K562 (cell line): Measurements from ENCODE around the gene NEK1. TPM values are rescaled to one million over a fixed set of nuclear protein-coding genes. Genes with fewer than 3 reads are reported as not detected.

Source experiments
- ATAC-seq: fragments of 200-7000 bp; cut with Tn5 transposase; 3 replicates; pipeline ENCODE4 v1.9.1; 2020; ENCODE audit warnings: moderate library complexity
- BruUV-seq: library from RNA; stranded (reverse); fragments of 400-500 nt; replicated peaks from 2 replicates; lab custom pipeline; 2021; lab: Mats Ljungman, UMichigan
- CTCF ChIA-PET: fragments of 300-600 bp; formaldehyde crosslinking; extraction: SDS; loops from one replicate; lab custom pipeline; 2021; ENCODE audit warnings: low intra/inter-chr PET ratio; lab: Yijun Ruan, JAX
- POLR2A ChIA-PET: fragments of 300-600, 350-650 bp; sonication (Branson Sonifier 250); formaldehyde crosslinking; extraction: SDS; loops from one replicate; lab custom pipeline; 2021; ENCODE audit warnings: antibody characterized with exemption, inconsistent platforms; lab: Yijun Ruan, JAX
- DNase-seq, 4 experiments: peaks; one replicate each; pipeline versions ENCODE4 v3.0.0 to v3.0.0-alpha.2; 2011 to 2018; ENCODE audit warnings: low spot score in 3 of 4, mixed read lengths in 3 of 4; ENCODE audit errors: extremely low read depth in 1 of 4
- FAIRE-seq: peaks from 2 replicates; lab custom pipeline; 2011; peaks lifted over from hg19 to GRCh38; lab: Jason Lieb, UNC
- H2AFZ ChIP-seq: 2 replicates; pipeline ENCODE4 v1.6.0; 2011; ENCODE audit warnings: low read depth, low read length, control low read depth, inconsistent platforms
- H3K27ac ChIP-seq: fragments of 200-600 bp; 3 replicates; pipeline ENCODE4 v1.8.0; 2011; ENCODE audit warnings: low read depth, mild to moderate bottlenecking, control low read depth, inconsistent platforms, low read length, moderate library complexity, mixed read lengths; ENCODE audit errors: extremely low read depth
- H3K27me3 ChIP-seq, 2 experiments: fragments of 300-600 bp in 1 of 2; 2 replicates in 1 of 2; 3 replicates in 1 of 2; pipeline versions ENCODE4 v1.6.0 to v1.8.0; 2011; ENCODE audit warnings: inconsistent platforms in 2 of 2, low read length in 2 of 2, mild to moderate bottlenecking in 1 of 2, mixed read lengths in 1 of 2, moderate library complexity in 1 of 2; ENCODE audit not compliant: control insufficient read depth in 2 of 2, insufficient read depth in 2 of 2
- H3K36me3 ChIP-seq: fragments of 300-600 bp; 3 replicates; pipeline ENCODE4 v1.8.0; 2011; ENCODE audit warnings: mild to moderate bottlenecking, low read length, inconsistent platforms; ENCODE audit not compliant: control insufficient read depth, insufficient read depth
- H3K4me1 ChIP-seq, 2 experiments: fragments of 200-600 bp in 1 of 2; replicated peaks in 1 of 2; 2 replicates in 1 of 2; 3 replicates in 1 of 2; pipeline versions ENCODE4 v1.5.1 to v1.8.0; 2011; ENCODE audit warnings: inconsistent platforms in 2 of 2, low read length in 2 of 2, mild to moderate bottlenecking in 1 of 2, mixed read lengths in 1 of 2, moderate library complexity in 1 of 2; ENCODE audit not compliant: control insufficient read depth in 2 of 2, insufficient read depth in 2 of 2
- H3K4me2 ChIP-seq: 2 replicates; pipeline ENCODE4 v1.6.1; 2011; ENCODE audit warnings: low read length, control low read depth, inconsistent platforms, mixed read lengths; ENCODE audit not compliant: insufficient read depth
- H3K4me3 ChIP-seq: fragments of 200-600 bp; sonication (generic), shearing (Covaris generic); 2 replicates; pipeline ENCODE4 v1.5.1; 2016; ENCODE audit warnings: control low read depth, inconsistent platforms
- H3K79me2 ChIP-seq: fragments of 200-600 bp; 3 replicates; pipeline ENCODE4 v1.8.0; 2011; ENCODE audit warnings: low read length, inconsistent platforms; ENCODE audit not compliant: control insufficient read depth, insufficient read depth
- H3K9ac ChIP-seq, 2 experiments: 2 replicates each; pipeline versions ENCODE4 v1.6.0 to v1.6.1; 2011; ENCODE audit warnings: low read depth in 2 of 2, low read length in 2 of 2, control low read depth in 1 of 2, inconsistent platforms in 1 of 2, mild to moderate bottlenecking in 1 of 2, mixed read lengths in 1 of 2; ENCODE audit not compliant: insufficient read depth in 1 of 2
- H3K9me1 ChIP-seq: one replicate; pipeline ENCODE4 v1.6.0; 2011; ENCODE audit warnings: inconsistent platforms, mild to moderate bottlenecking, low read length, moderate library complexity; ENCODE audit not compliant: control insufficient read depth, insufficient read depth
- H3K9me3 ChIP-seq: replicated peaks from 2 replicates; pipeline ENCODE4 v1.5.1; 2011; ENCODE audit warnings: low read depth, low read length, inconsistent platforms; ENCODE audit not compliant: control insufficient read depth, insufficient read depth
- H4K20me1 ChIP-seq: replicated peaks from 2 replicates; pipeline ENCODE4 v1.6.1; 2011; ENCODE audit warnings: low read length, inconsistent platforms, mixed read lengths; ENCODE audit not compliant: control insufficient read depth, insufficient read depth
- ATF7 ChIP-seq: fragments of 450-650 bp; IDR thresholded peaks from 2 replicates; pipeline ENCODE4 v1.7.1; 2014; ENCODE audit warnings: mild to moderate bottlenecking, moderate library complexity
- CREBBP ChIP-seq: IDR thresholded peaks from one replicate; pipeline ENCODE4 v1.6.1; 2012; ENCODE audit warnings: low read depth, mild to moderate bottlenecking, control low read depth, inconsistent platforms, low read length
- ESRRB ChIP-seq: fragments of 250-450 bp; sonication (Bioruptor Pico); IDR thresholded peaks from 2 replicates; pipeline ENCODE4 v1.5.0; 2020; ENCODE audit warnings: mild to moderate bottlenecking, moderate library complexity, borderline replicate concordance
- GTF2A2 ChIP-seq: IDR thresholded peaks from 2 replicates; pipeline ENCODE4 v1.6.1; 2016; ENCODE audit warnings: mild to moderate bottlenecking, missing genetic modification characterization, missing compliant biosample characterization
- KAT8 ChIP-seq: fragments of 450-650 bp; IDR thresholded peaks from 2 replicates; pipeline ENCODE4 v1.6.1; 2016; ENCODE audit warnings: low read depth, mild to moderate bottlenecking
- L3MBTL2 ChIP-seq: fragments of 450-650 bp; IDR thresholded peaks from 2 replicates; pipeline ENCODE4 v1.6.1; 2016; ENCODE audit warnings: mild to moderate bottlenecking, moderate library complexity
- MED1 ChIP-seq: sonication (generic); formaldehyde crosslinking; IDR thresholded peaks from 2 replicates; pipeline ENCODE4 v1.8.1; 2023; ENCODE audit warnings: missing genetic modification reagents, borderline replicate concordance
- MTA2 ChIP-seq: fragments of 450-650 bp; IDR thresholded peaks from 2 replicates; pipeline ENCODE4 v1.6.1; 2016; ENCODE audit warnings: low read depth
- PCBP2 ChIP-seq: fragments of 200-400 bp; formaldehyde crosslinking; IDR thresholded peaks from 2 replicates; pipeline ENCODE4 v1.6.1; 2018; ENCODE audit warnings: low read length, low read depth, mild to moderate bottlenecking, moderate library complexity; ENCODE audit not compliant: poor library complexity, severe bottlenecking
- POLR2A ChIP-seq: fragments of 450-650 bp; conservative IDR thresholded peaks from 2 replicates; pipeline ENCODE4 v1.6.1; 2016
- POLR2B ChIP-seq: fragments of 450-650 bp; IDR thresholded peaks from 2 replicates; pipeline ENCODE4 v1.6.1; 2018; ENCODE audit warnings: low read depth; ENCODE audit not compliant: partially characterized antibody
- ZBTB7A ChIP-seq: IDR thresholded peaks from 2 replicates; pipeline ENCODE4 v1.6.1; 2011; ENCODE audit warnings: low read depth, mild to moderate bottlenecking, low read length, moderate library complexity, borderline replicate concordance; ENCODE audit not compliant: control insufficient read depth
- ZNF140 ChIP-seq: fragments of 250-450 bp; sonication (Bioruptor Pico); IDR thresholded peaks from 2 replicates; pipeline ENCODE4 v1.8.0; 2021; ENCODE audit warnings: moderate library complexity, mild to moderate bottlenecking, inconsistent platforms
- ZNF143 ChIP-seq: sonication (generic); formaldehyde crosslinking; IDR thresholded peaks from 2 replicates; pipeline ENCODE4 v1.9.0; 2022; ENCODE audit warnings: mild to moderate bottlenecking, missing genetic modification reagents
- ZNF311 ChIP-seq: fragments of 250-450 bp; sonication (Bioruptor Pico); IDR thresholded peaks from 2 replicates; pipeline ENCODE4 v1.4.0; 2020; ENCODE audit warnings: mild to moderate bottlenecking, moderate library complexity
- ZNF408 ChIP-seq: fragments of 250-450 bp; sonication (Bioruptor Pico); IDR thresholded peaks from 2 replicates; pipeline ENCODE4 v1.4.0; 2020; ENCODE audit warnings: low read depth, mild to moderate bottlenecking, moderate library complexity
- ZNF511 ChIP-seq: sonication (generic); formaldehyde crosslinking; IDR thresholded peaks from 2 replicates; pipeline ENCODE4 v1.8.0; 2022; ENCODE audit warnings: mild to moderate bottlenecking, missing genetic modification reagents
- WGBS: fragments of 100-300 bp; shearing (Covaris generic); methylation state at CpG from one replicate; pipeline ENCODE4 v1.1.6; 2016; ENCODE audit warnings: low coverage, mixed read lengths; ENCODE audit not compliant: insufficient coverage; ENCODE audit errors: missing lambda C conversion rate; 5-methylcytosine and 5-hydroxymethylcytosine counted together
- in situ Hi-C: fragments of 300-500 bp; cut with MboI; formaldehyde crosslinking; loops from 4 replicates; pipeline ENCODE4 v1.15.0; 2018; ENCODE audit warnings: inconsistent platforms, mixed read lengths
- intact Hi-C: fragments of 100-400 bp; cut with micrococcal nuclease; formaldehyde crosslinking; loops from 2 replicates; pipeline ENCODE4 v1.14.2; 2022
- polyA plus RNA-seq, 8 experiments: library from polyadenylated mRNA; depleted of rRNA in 4 of 8; stranded (reverse) in 5 of 8; unstranded in 3 of 8; fragments of >200 nt; fragmentation: Nextera tagmentation in 2 of 8; fragmentation: Illumina TruSeq in 1 of 8; extraction: Ambion mirVana in 2 of 8; extraction: Trizol in 1 of 8; gene quantifications; 2 replicates each; pipeline versions ENCODE4 v1.2.1 to v1.2.3, GENCODE V29; 2011 to 2014; ENCODE audit warnings: inconsistent platforms in 1 of 8, missing spikeins in 1 of 8
- total RNA-seq, 7 experiments: library from RNA; depleted of rRNA in 6 of 7; stranded (reverse); fragments of >200 nt in 6 of 7; fragmentation: Illumina TruSeq in 2 of 7; extraction: Trizol in 2 of 7; gene quantifications; 2 replicates each; pipeline versions ENCODE4 v1.2.1 to v1.2.3, GENCODE V29; 2011 to 2021; ENCODE audit warnings: low replicate concordance in 1 of 7

NEK1 gene
- total and polyA plus RNA-seq, 9 of the 15 experiments (the other 6 are each of a cell fraction or from before 2014, with no cell fraction given): 6.2 to 15.7 (median 10.3) TPM

- no TSS peak for BruUV-seq
- intact Hi-C loops: no loop called here
- Histone ChIP-seq H3K9me1 (no peaks in the 10 kb centered on the region), H3K79me2 (no peaks in the 10 kb centered on the region), H3K27me3 (no peaks in the 10 kb centered on the region), H3K36me3 (no peaks in the 10 kb centered on the region), H3K4me2 (no peak overlapping the region), H2AFZ (no peak overlapping the region), H3K27ac (no peak overlapping the region), H3K4me1 (no peaks in the 10 kb centered on the region), H3K9ac (no peak overlapping the region), H4K20me1 (no peaks in the 10 kb centered on the region), H3K4me3 (no peak overlapping the region), H3K9me3 (no peaks in the 10 kb centered on the region)
- ChIA-PET CTCF (no interaction called here), POLR2A (no interaction called here)
- no peak for FAIRE-seq
- ATAC-seq: no peak
- TF ChIP-seq L3MBTL2 (no peak), MTA2 (no peak), CREBBP (no peak), ZNF143 (no peak), ZNF311 (no peak), PCBP2 (no peak), POLR2B (no peak), ZNF140 (no peak), MED1 (CRISPR knock-in tag) (no peak), ZNF408 (CRISPR knock-in tag) (no peak), POLR2A (no peak), ZNF511 (no peak), GTF2A2 (no peak), ZBTB7A (no peak), KAT8 (no peak), ATF7 (no peak), ESRRB (no peak)
- DNase-seq: no peak
- 92% methylated on average over 1 of the region's 1 CpG for WGBS
- in situ Hi-C loops: no loop called here
Measured at GRCh38 chr4:169439244-169439643, 173.1 kb downstream of the NEK1 start.
